Neural progenitor cell (in vitro differentiated cells): Measurements from ENCODE around the gene PIP4K2A.

Source experiments
- EZH2phosphoT487 ChIP-seq: fragments of 200-600 bp; sonication (generic); IDR thresholded peaks from 2 replicates; pipeline ENCODE4 v1.6.1; 2017; ENCODE audit warnings: antibody characterized with exemption
- TF ChIP-seq, protein P1 (sequence below): fragments of 200-600 bp; sonication (generic); IDR thresholded peaks from 2 replicates; pipeline ENCODE4 v1.5.1; 2017; ENCODE audit warnings: antibody characterized with exemption, mild to moderate bottlenecking

DNA sequence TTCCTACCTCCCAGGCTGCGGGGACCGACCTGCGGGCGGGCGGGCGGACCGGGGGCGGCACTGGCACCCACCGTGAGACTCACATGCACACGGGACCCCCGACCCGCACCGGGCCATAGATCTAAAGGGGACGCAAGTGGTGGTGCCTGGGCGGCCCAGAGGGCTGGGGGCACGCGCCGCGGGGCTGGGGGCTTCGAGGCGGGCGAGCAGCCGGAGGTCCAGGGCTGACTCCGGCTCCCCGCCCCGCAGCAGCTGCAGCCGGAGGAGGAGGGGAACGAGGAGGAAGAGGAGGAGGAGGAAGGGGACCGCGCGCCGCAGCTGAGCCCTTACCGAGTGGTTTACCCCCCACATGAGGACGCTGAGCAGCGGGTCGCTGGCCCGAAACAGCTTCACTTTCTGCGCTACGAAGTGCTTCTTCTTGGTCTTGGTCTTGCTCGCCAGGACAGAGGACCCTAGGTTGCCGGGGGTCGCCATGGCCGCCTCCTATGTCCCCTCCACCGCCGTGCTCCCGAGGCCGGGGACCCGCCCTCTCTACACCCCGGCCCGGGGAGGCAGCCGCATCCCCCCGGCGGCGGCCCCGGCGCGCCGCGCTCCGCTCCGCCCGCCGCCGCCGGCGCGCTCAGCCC is 412 bp downstream of the PIP4K2A start:
- TF ChIP-seq, protein P1, sequence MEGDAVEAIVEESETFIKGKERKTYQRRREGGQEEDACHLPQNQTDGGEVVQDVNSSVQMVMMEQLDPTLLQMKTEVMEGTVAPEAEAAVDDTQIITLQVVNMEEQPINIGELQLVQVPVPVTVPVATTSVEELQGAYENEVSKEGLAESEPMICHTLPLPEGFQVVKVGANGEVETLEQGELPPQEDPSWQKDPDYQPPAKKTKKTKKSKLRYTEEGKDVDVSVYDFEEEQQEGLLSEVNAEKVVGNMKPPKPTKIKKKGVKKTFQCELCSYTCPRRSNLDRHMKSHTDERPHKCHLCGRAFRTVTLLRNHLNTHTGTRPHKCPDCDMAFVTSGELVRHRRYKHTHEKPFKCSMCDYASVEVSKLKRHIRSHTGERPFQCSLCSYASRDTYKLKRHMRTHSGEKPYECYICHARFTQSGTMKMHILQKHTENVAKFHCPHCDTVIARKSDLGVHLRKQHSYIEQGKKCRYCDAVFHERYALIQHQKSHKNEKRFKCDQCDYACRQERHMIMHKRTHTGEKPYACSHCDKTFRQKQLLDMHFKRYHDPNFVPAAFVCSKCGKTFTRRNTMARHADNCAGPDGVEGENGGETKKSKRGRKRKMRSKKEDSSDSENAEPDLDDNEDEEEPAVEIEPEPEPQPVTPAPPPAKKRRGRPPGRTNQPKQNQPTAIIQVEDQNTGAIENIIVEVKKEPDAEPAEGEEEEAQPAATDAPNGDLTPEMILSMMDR, result no peak
- TF ChIP-seq EZH2phosphoT487, result no peak
